Measurements from ENCODE around the gene KL.

- no peak for TF ChIP-seq NR3C1 (IDR thresholded peaks at IDR 0.05)
- TF ChIP-seq CTCF (IDR thresholded peaks at IDR 0.05) = no peak
- TF ChIP-seq E2F6 (IDR thresholded peaks at IDR 0.05; ENCODE audit: borderline replicate concordance, low read depth) = no peak
- TF ChIP-seq MAZ (IDR thresholded peaks at IDR 0.05; ENCODE audit: borderline replicate concordance, low read depth, low read length) = no peak
- TF ChIP-seq ELK1 (IDR thresholded peaks at IDR 0.05; ENCODE audit: low read depth, low read length) = no peak
- no peak for TF ChIP-seq BHLHE40 (IDR thresholded peaks at IDR 0.05; ENCODE audit: low read depth, low read length)
- no peak for TF ChIP-seq RFX5 (IDR thresholded peaks at IDR 0.05)
- no peak for TF ChIP-seq PBX3 (IDR thresholded peaks at IDR 0.05)
- TF ChIP-seq ZSCAN20 (CRISPR knock-in tag; IDR thresholded peaks at IDR 0.05) = no peak
- TF ChIP-seq POLR2A (IDR thresholded peaks at IDR 0.05; ENCODE audit: low read length) = no peak
- TF ChIP-seq SMC3 (IDR thresholded peaks at IDR 0.05) = no peak
- no peak for TF ChIP-seq EP300 (IDR thresholded peaks at IDR 0.05)
Observed at GRCh38 chr13:33045851-33046592, 29.8 kb downstream of the KL start.

All from A549 (cell line).